GM15510 (cell line): ENCODE results near the gene PAK1.

ENCODE experiments used
- POLR2A ChIP-seq: IDR thresholded peaks from 3 replicates; pipeline ENCODE4 v1.6.1; 2011; ENCODE audit warnings: borderline replicate concordance; ENCODE audit not compliant: insufficient read length; ENCODE audit errors: extremely low read depth

Gene PAK1

DNA sequence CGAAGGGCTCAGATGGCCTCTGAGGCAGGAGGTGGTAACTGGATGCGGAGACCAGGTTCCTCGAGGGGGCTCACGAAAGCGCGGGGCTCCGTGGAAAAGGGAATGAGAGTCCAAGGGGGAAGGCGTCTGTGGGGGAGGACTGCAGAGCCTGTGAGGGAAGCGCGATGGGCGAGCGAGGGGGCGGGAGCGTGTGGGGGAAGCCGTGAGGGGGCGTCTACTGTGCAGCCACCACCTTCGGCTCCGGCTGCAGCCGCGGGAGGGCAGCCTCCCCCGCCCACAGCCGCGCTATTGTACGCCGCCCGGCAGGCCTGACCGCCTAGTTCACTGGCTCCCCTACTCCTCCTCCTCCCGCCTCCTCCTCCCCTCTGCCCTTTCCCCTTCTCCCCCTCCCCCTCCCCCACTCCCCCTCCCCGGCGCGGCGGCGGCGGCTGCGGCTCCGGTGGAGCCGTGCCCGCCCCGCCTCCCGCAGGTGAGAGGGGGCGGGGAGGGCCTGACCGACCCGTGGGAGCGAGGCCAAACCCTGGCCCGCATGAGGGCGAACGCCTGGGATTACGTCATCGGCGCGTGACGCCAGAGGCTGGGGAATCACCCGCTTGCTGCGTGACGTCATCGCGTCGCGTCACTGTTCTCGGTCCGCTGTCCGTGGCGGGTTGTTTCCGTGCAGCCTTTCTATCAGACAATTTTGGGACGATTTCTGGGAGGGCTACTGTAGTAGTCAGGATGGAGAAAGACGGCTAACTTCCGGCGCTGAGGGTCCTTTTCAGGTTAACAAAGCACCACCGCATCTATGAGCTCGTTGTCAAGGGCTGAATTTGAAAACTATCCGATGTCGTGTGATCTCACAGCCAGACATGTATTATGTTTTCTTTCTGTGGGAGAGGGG, at the start of gene PAK1:
TSS of gene PAK1 (minus strand) at position 294 of the 883 bp plus-strand sequence. CDS start 81,574 bp downstream, outside the sequence.
- peak; percentile 37 for TF ChIP-seq POLR2A

DNA sequence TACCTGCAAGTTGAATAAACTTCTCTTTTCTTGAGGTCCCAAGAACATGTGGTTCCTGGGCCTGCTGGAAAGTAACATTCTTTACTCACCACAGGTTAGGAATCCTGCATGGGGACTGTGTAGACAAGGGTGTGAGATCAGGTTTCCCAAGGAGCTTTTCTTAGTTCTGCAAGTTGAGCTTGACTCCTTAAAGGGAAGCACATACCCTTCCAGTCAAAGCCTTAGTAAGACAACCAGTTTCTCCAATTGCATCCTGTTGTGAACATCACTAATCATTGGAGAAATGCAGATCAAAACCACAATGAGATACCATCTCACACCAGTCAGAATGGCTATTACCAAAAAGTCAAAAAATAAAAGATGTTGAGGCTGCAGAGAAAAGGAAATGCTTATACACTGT, 48.3 kb upstream of the PAK1 start:
- no peak for TF ChIP-seq POLR2A

DNA sequence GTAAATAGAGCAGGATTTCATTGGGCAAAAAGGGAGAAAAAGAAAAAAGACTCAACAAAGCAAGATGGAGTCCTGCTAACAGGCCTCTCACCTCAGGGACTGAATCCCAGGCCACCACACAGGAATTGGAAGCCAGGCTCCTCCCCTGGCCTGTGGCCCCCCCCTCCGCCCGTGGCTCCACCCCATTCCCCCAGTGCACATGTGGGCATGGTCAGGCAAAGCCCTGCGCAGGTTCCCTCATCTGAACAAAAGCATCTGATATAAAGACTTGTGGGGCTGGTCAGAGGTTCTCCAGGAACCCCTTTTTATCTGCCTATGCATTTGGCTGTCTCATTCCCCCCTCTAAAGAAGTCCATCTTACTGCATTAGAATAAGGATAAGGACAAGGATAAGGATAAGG, 46.0 kb upstream of the PAK1 start:
- no peak for TF ChIP-seq POLR2A

DNA sequence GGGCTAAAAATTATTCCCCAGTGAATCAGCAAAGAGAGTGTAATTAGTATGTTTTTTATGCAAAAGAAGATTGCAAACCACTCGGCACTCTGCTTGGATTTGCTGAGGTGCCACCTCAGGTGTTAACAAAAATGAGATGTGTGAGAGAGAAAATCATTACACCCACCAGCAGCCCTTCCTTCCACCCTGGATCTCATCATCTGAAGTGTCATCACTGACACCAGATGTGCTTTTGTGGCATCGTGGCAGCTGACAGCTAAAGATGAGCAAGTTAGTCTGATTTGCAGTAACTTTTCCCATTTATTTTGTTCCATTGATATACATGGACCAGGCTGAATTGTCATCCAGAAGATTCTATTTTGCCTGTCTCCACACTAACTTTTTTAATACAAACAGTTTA, 44.6 kb upstream of the PAK1 start:
- TF ChIP-seq POLR2A = no peak

DNA sequence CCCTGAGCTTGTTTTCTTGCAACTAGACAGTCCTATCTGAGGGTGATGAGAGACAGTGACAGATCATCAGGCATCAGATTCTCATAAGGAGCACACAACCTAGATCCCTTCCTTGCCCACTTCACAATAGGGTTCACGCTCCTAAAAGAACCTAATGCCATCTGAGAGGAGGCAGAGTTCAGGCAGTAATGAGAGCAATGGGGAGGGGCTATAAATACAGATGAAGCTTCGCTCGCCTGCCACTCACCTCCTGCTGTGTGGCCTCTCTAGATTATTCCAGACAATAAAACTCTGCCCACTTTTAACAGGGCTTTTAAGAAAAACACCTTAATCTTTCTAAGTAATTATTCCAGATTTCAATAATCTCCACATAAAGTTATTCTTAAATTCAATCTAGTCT, 43.9 kb upstream of the PAK1 start:
- TF ChIP-seq POLR2A = no peak

DNA sequence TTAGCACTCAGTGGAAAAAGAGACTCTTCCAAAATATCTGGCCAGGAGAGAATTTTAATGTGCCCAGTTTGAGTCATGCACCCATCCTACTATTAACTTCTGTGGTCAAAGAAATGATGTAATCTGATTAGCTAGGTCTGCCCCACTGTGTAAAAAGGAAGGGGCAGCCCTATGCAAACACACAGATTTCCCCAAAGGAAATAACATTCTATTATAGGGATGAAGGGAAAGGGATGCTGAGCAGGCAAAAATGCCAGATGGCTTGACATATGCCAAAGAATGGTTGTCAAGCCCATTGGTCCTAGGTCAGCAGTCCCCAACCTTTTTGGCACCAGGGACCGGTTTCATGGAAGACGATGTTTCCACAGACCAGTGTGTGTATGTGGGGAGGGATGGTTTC, 43.3 kb upstream of the PAK1 start:
- no peak for TF ChIP-seq POLR2A

DNA sequence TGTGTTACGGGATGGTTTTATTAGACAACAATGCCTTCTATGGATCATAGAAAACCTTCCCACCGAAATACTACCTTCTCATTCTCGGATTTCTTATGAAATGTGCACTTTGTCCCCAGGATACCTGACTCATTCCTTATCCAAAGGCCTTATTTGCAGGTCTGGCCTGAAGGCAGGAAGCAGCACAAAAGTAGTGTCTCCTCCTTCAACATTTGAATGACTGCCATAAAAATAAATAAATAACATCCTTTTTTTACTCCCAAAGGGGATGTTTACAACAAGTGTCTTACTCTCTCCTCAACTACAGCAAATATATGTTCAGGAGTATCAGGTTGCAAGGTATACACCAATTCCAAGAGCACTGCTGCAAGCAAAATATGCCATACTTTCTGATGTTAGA, 41.6 kb upstream of the PAK1 start:
- no peak for TF ChIP-seq POLR2A

DNA sequence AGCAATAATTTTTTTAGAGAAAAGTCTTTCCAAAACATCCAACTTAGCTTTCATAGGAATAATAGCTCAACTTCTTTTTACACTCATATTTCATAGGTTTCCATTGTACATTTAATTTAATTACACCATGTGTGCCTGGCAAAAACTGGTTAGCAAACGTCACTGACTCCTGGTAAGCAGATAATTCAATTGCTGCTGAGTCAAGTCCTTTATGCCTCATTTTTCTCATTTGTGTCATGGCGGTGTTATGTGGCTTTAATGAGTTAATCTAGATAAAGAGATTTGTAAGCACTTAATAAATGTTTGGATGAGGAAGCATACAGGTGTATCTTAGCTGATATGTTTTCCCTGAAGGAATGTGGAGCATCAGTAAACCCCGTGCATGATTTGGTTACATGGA, 41.2 kb upstream of the PAK1 start:
- TF ChIP-seq POLR2A = no peak

DNA sequence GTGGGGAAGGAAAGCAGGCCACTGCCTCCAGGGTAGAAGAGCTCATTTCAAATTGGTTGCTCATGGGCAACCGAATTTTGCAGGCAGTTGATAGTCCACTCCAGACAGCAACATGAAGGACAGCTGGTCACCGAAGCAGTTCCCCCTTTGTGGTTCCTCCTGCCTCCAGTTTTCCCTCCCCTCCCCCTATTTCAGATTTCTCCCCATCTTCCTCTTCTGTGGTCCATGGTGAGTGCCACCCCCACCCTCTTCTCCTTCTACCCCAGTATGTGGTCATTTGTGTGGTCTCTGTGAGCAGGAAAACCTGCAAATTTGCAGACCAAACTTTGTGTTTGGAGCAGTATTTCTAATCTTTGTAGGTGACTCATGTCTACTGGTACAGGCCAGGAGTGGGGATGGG, 38.2 kb upstream of the PAK1 start:
- no peak for TF ChIP-seq POLR2A

DNA sequence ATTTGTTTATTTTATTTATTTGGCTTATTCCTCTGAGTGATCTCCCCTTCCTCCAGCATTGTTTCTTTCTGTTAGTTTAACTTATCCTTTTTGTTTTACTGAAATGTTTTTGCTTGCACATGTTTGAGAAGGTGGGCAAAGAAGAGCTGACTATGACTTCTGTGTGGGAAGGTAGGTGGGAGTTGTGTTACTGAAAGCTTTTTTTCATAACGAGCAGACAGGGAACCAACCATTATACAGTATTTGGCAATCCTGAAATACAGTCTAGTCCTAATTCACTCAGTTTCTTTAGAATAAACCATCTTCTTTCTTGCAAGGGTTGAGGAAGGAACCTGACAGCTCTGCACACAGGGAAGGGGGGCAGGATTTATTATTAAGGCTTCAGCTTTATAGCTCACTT, 37.0 kb upstream of the PAK1 start:
- TF ChIP-seq POLR2A = no peak

DNA sequence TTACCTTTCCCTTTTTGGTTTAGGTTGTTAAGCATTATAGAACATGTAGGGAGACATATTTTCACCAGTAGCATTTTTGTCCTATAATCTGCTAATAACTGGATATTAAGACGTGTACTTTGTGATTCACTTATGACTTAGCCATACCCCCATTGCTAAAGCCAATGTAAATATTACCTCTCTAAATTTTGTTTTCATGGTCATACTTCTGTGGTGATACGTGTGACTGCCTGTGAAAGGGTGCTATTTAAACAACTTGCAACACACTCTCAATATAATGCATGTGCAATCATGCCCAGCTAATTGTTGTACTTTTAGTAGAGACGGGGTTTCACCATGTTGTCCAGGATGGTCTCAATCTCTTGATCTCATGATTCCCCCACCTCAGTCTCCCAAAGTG, 36.2 kb upstream of the PAK1 start:
- no peak for TF ChIP-seq POLR2A

DNA sequence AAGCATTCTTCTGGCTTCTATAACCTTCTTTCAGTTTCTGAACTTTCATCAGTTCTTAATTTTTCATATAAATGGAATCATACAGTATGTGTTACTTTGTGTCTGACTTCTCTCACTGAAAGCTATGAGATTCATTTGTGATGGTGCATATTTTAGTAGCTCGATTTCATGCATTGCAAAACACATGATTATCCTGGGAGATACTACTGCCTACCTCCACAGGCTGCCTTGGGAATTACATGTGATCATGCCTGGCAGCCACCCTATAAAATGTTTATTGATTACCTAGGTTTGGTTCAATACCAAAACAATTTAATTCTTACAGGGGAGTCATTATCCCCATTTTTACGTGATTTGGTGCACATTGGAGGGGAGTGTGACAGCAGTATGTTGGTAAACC, 34.1 kb upstream of the PAK1 start:
- no peak for TF ChIP-seq POLR2A

DNA sequence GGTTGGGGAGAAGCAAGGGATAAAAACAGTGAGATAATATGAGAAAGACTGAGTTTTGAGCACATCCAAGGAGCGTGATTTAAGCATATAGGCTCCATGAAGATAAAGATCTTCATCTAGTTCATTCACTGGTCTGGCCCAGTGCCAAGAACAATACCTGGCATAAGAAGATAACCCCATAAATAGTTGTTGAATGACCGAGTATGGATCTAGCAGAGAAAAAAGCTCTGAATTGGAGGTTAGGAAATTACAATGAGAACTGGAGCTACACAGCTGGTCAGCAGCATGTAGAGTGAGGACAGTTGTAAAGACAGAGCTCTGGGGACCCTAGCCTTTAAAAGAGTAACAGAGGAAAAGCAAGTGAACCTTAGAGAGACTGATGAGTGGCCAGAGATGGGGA, 33.0 kb upstream of the PAK1 start:
- no peak for TF ChIP-seq POLR2A

DNA sequence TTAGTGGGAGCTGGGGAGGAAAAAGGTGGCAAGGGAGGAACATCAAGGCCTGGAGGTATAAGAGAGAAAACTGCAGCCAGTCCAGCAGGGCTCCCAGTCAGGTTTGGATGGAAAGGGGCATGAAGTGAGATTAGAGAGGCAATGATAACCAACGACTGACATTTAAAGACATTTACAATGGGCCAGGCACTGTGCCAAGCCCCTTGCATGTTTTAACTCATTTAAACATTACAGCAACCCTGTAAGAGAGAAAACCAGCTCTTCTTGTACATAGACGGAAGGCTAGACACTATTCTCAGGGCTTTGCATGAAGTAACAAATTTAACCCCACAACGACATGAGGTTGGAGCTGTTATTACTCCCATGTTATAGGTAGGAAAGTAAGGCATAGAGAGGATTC, 32.1 kb upstream of the PAK1 start:
- TF ChIP-seq POLR2A = no peak

DNA sequence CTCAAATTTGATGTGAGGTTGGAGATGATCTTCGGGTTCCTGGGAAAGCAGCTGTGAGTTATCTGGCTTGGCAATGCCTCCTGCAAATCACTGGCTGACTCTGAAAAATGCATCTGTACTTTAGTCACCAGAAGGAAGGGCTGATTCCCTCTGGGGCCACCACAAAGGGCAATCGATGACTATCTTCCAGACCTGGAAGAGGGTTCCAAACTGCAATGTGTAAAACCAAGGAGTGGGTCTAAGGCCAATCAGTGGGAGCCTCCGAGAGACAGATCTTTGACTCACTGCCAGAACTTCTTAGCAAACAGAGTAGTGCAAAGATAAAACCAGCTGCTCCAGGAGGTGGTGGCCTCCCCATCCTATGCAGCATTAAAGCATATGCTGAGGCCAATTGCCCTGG, 29.1 kb upstream of the PAK1 start:
- no peak for TF ChIP-seq POLR2A

DNA sequence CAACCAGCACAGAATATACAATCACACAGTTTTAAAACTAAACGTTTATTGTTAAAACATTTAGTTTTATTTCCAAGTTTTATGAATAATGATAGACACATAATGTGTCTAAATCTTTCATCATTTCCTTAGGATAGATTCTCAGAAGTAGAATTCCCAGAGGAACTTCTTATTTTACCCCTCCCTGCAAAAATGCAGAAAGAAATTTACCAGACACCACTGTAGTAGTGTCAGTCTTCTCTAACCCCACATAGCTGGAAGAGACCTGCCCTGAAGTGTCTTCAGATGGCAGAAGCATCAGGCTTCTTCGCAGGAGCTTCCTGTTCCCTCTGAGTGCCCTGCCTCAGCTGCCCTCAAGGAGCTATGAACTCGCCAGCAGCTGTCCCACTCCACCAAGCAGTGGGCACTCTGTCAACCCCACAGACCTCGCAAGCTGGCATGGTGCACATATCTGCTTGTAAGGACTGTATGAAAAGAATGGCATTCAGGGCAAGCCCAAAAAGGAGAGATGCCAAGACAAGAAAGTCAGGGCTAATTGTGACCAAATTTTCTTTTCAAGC, 28.5 kb upstream of the PAK1 start:
- no peak for TF ChIP-seq POLR2A
